Measurements from ENCODE around the gene C16orf74. TPM values are rescaled to one million over a fixed set of nuclear protein-coding genes. Genes with fewer than 3 reads are reported as not detected.

The C16orf74 gene
- total RNA-seq, 1 donor from 2014 or later, result 1.6 TPM

GRCh38 chr16:85738923-85739715 lies 11.8 kb downstream of the C16orf74 start:
- Mint-ChIP-seq H3K4me3 (ENCODE audit: unreplicated experiment) (no peak overlapping the region), H3K9me3 (ENCODE audit: low read depth) (no peaks in the 10 kb centered on the region), H3K4me1 (ENCODE audit: low read depth) (no peaks in the 10 kb centered on the region), H3K27me3 (ENCODE audit: low read depth) (no peaks in the 10 kb centered on the region), H3K36me3 (ENCODE audit: low read depth) (no peaks in the 10 kb centered on the region), H3K27ac (ENCODE audit: unreplicated experiment) (no peak overlapping the region)
- TF ChIP-seq, protein P1, sequence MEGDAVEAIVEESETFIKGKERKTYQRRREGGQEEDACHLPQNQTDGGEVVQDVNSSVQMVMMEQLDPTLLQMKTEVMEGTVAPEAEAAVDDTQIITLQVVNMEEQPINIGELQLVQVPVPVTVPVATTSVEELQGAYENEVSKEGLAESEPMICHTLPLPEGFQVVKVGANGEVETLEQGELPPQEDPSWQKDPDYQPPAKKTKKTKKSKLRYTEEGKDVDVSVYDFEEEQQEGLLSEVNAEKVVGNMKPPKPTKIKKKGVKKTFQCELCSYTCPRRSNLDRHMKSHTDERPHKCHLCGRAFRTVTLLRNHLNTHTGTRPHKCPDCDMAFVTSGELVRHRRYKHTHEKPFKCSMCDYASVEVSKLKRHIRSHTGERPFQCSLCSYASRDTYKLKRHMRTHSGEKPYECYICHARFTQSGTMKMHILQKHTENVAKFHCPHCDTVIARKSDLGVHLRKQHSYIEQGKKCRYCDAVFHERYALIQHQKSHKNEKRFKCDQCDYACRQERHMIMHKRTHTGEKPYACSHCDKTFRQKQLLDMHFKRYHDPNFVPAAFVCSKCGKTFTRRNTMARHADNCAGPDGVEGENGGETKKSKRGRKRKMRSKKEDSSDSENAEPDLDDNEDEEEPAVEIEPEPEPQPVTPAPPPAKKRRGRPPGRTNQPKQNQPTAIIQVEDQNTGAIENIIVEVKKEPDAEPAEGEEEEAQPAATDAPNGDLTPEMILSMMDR (IDR thresholded peaks at IDR 0.05), result no peak
- no peak for DNase-seq (ENCODE audit: low spot score)

DNA sequence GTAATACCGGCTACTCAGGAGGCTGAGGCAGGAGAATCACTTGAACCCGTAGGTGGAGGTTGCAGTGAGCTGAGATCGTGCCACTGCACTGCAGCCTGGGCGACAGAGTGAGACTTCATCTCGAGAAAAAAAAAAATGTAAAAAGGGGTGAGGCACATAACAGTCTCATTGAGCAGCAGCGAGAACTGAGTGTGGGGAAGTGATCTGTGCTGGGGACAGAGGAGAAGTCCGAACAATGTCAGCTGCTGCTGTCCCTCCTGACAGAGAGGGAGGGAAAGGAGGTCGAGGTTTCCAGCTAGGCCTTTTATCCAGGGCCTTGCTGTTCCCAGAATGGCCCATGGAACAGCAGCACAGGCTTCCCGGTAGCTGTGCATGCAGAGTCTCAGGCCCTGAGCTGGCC lies 14.0 kb downstream of the C16orf74 start:
- Mint-ChIP-seq H3K27ac (ENCODE audit: unreplicated experiment) (no peak overlapping the region), H3K4me3 (ENCODE audit: unreplicated experiment) (no peak overlapping the region), H3K36me3 (ENCODE audit: low read depth) (no peaks in the 10 kb centered on the region), H3K9me3 (ENCODE audit: low read depth) (no peaks in the 10 kb centered on the region), H3K4me1 (ENCODE audit: low read depth) (no peaks in the 10 kb centered on the region), H3K27me3 (ENCODE audit: low read depth) (no peaks in the 10 kb centered on the region)
- TF ChIP-seq, protein P1 (IDR thresholded peaks at IDR 0.05), result no peak
- no peak for DNase-seq (ENCODE audit: low spot score)

DNA sequence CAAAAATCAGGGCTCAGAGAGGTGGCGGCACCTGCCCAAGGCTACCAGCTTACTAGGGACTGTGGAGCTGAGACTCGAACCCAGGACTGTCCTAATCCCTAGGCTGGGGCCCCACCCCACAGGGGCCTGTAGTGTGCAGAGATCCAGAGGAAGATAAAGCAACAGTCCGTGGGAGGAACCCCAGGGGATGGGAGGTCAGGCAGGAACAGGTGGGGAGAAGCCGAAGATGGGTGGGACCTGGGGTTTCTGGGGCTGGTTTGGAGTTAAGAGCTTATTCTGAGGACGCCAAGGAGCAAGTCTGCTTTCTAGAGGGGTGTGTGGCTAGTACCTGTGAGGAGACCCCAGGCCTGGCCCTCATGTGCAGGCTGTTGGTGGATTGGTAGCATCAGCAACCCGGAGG lies 14.9 kb downstream of the C16orf74 start:
- Mint-ChIP-seq H3K27ac (ENCODE audit: unreplicated experiment) (no peak overlapping the region), H3K9me3 (ENCODE audit: low read depth) (no peaks in the 10 kb centered on the region), H3K4me1 (ENCODE audit: low read depth) (no peaks in the 10 kb centered on the region), H3K4me3 (ENCODE audit: unreplicated experiment) (no peak overlapping the region), H3K36me3 (ENCODE audit: low read depth) (no peaks in the 10 kb centered on the region), H3K27me3 (ENCODE audit: low read depth) (no peaks in the 10 kb centered on the region)
- TF ChIP-seq, protein P1 (IDR thresholded peaks at IDR 0.05), result no peak
- DNase-seq (ENCODE audit: low spot score), result no peak

- no peak overlapping the region for H3K4me3 Mint-ChIP-seq (ENCODE audit: unreplicated experiment)
- H3K27ac Mint-ChIP-seq (ENCODE audit: unreplicated experiment), result no peak overlapping the region
- DNase-seq (ENCODE audit: low spot score), result no peak
- H3K27me3 Mint-ChIP-seq (ENCODE audit: low read depth), result no peaks in the 10 kb centered on the region
- no peaks in the 10 kb centered on the region for H3K9me3 Mint-ChIP-seq (ENCODE audit: low read depth)
- TF ChIP-seq, protein P1 (IDR thresholded peaks at IDR 0.05), result no peak
- H3K4me1 Mint-ChIP-seq (ENCODE audit: low read depth), result no peaks in the 10 kb centered on the region
- no peaks in the 10 kb centered on the region for H3K36me3 Mint-ChIP-seq (ENCODE audit: low read depth)
Measured at GRCh38 chr16:85735225-85735635, 15.7 kb downstream of the C16orf74 start.

DNA sequence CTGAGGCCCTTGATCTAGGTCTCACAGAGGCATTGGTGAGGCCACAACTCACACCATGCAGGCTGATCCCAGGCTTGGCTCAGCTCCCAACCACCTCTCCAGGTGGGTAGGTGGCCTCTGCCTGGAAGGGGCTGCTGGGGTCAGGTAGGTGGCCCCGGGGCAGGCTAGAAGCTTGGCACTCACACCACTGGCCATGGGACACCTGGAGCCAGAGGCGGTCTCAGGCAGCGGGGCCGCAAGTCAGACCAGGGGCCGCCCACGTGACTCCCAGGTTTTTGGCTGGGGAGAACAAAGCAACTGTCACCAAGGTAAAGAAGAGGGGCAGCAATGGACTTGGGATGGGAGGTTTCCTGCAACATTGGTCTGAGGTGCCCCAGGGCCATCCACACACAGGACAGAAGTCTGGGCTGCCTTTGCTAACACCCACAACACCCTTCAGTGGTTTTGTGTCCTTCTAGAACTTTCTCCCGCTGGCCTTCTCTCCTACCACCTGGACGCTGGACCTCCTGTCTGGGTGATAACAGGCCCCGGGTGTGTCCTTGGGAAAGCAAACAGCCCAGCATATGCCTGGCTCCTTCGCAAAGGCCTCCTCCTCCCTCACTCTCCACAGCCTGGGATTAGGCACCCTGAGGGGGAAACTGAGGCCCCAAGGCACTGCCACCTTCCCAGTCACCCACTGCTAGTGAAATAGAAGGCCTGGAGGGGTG lies 16.4 kb downstream of the C16orf74 start:
- no peaks in the 10 kb centered on the region for H3K27me3 Mint-ChIP-seq (ENCODE audit: low read depth)
- H3K9me3 Mint-ChIP-seq (ENCODE audit: low read depth), result no peaks in the 10 kb centered on the region
- no peaks in the 10 kb centered on the region for H3K36me3 Mint-ChIP-seq (ENCODE audit: low read depth)
- TF ChIP-seq, protein P1 (IDR thresholded peaks at IDR 0.05), result no peak
- no peak for DNase-seq (ENCODE audit: low spot score)
- no peak overlapping the region for H3K4me3 Mint-ChIP-seq (ENCODE audit: unreplicated experiment)
- H3K4me1 Mint-ChIP-seq (ENCODE audit: low read depth), result no peaks in the 10 kb centered on the region
- H3K27ac Mint-ChIP-seq (ENCODE audit: unreplicated experiment), result no peak overlapping the region

All from chondrocyte (in vitro differentiated cells).